Measurements from ENCODE around the gene DCC.

Gene DCC

DNA sequence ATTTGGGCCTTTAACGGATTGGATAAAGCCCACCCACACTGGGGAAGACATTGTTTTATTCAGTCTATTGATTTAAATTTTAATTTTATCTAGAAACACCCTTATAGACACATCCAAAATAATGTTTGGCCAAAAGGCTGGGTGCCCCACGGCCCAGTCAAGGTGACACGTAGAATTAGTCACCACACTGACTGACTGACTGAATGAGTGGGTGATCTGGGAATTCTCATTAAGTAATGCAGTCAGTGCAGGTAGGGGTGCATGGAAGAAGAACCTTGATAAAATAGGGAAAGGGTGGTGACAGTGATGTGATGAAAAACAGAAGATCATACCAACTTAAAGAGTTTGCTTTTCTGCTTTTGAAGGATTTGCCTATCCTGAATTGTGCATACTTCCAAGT is 554.8 kb downstream of the DCC start:
- Histone ChIP-seq H3K4me3 (ENCODE audit: low read depth, low read length) (no peak overlapping the region), H3K79me2 (ENCODE audit: control insufficient read depth, insufficient read depth, low read length, unreplicated experiment) (no peaks in the 10 kb centered on the region), H3K4me1 (ENCODE audit: control insufficient read depth, insufficient read depth, low read length, unreplicated experiment) (no peaks in the 10 kb centered on the region), H3K27ac (ENCODE audit: low read depth, low read length) (no peak overlapping the region), H3K27me3 (ENCODE audit: insufficient read depth, low read length) (no peaks in the 10 kb centered on the region), H2AFZ (ENCODE audit: low read length, unreplicated experiment) (no peak overlapping the region), H3K36me3 (ENCODE audit: insufficient read depth, low read length) (no peaks in the 10 kb centered on the region)

DNA sequence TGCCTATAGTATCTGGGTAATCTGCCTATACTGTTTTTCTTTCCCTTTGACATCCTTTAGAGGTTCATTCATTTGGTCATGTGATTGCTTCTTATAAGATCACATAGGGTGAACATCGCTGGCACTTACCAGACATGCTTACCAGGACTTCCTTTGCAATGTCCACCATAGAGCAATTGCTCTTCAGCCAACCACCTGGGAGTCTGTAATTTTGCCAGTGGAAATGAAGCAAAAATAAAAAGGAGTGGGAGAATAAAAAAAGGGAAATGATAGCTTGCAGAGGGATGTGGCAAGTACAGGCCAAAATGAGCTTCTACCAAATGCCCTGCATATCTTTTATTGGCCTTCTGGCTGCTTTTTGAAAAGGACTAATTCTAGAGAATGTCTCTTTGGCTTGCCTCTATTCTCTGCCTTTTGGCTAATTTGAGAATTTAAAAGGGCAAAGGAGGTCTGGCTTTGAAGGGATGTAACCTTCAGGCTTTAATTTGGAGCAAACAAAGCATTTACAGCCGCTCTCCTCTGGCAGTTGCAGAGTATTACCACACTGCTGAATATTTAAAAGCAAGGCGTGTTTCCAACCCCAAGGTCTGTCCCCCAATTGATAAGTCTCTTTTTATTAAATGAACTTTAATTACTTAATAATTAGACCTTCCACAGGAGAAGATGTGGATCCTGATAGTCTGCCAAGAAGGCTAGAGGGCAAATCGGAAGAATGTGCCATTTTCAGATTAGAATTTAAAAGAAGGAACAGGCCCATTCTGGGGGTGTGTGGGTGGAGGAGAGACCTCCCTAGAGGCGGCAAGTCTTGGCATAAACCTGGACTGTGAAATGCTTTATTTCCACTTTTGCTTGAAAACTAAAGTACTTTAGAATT is 557.9 kb downstream of the DCC start:
- H3K27me3 ChIP-seq (ENCODE audit: insufficient read depth, low read length): no peaks in the 10 kb centered on the region
- no peak overlapping the region for H3K27ac ChIP-seq (ENCODE audit: low read depth, low read length)
- no peaks in the 10 kb centered on the region for H3K79me2 ChIP-seq (ENCODE audit: control insufficient read depth, insufficient read depth, low read length, unreplicated experiment)
- no peaks in the 10 kb centered on the region for H3K36me3 ChIP-seq (ENCODE audit: insufficient read depth, low read length)
- H2AFZ ChIP-seq (ENCODE audit: low read length, unreplicated experiment): no peak overlapping the region
- no peaks in the 10 kb centered on the region for H3K4me1 ChIP-seq (ENCODE audit: control insufficient read depth, insufficient read depth, low read length, unreplicated experiment)
- H3K4me3 ChIP-seq (ENCODE audit: low read depth, low read length): no peak overlapping the region

DNA sequence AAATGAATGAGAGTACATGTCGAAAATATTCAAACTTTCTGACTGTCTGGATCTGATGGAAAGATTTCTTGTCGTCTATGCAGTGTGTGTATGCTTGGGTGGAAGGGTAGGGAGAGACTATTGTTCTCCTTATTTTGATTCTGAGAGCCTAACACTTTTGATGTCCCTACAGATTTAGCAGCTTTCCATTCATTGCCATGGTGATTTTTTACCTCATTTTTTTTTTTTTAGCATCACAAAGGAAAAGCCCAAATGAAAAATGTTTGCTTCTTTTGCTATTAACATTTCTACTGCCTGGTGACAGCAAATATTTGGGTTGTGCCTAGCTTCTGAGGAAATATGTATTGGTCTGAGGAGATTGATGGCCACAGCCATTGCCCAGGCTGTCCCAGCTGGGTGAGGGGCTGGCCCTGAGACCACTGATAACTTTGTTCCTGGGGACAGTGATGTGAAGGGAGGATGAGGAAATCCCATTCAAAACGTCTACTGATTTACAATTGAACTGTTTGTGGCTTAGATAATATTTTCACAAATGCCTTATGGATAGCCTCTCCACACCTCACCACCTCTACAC is 558.6 kb downstream of the DCC start:
- H3K36me3 ChIP-seq (ENCODE audit: insufficient read depth, low read length): no peaks in the 10 kb centered on the region
- H3K4me3 ChIP-seq (ENCODE audit: low read depth, low read length): no peak overlapping the region
- no peak overlapping the region for H3K27ac ChIP-seq (ENCODE audit: low read depth, low read length)
- no peaks in the 10 kb centered on the region for H3K79me2 ChIP-seq (ENCODE audit: control insufficient read depth, insufficient read depth, low read length, unreplicated experiment)
- no peaks in the 10 kb centered on the region for H3K4me1 ChIP-seq (ENCODE audit: control insufficient read depth, insufficient read depth, low read length, unreplicated experiment)
- no peaks in the 10 kb centered on the region for H3K27me3 ChIP-seq (ENCODE audit: insufficient read depth, low read length)
- H2AFZ ChIP-seq (ENCODE audit: low read length, unreplicated experiment): no peak overlapping the region

DNA sequence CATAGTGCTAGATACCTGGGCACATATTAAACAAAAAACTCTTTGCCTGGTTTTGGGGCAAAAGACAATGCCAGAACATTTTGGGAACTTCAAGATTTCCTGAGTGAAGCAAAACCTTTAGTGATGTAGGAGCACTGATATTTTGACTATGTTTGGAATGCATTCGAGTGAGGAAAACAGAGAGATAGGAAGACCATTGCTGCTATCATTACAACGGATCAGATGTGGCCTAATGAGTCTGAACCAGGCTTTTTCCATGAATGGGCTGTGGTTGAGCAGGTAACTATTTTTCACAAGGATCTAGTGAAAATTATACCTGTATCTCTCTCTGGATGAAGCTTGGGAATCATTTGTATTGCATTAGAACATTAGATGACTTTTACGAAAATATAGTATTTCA is 562.2 kb downstream of the DCC start:
- Histone ChIP-seq H3K79me2 (ENCODE audit: control insufficient read depth, insufficient read depth, low read length, unreplicated experiment) (no peaks in the 10 kb centered on the region), H3K27ac (ENCODE audit: low read depth, low read length) (no peak overlapping the region), H3K36me3 (ENCODE audit: insufficient read depth, low read length) (no peaks in the 10 kb centered on the region), H2AFZ (ENCODE audit: low read length, unreplicated experiment) (no peak overlapping the region), H3K27me3 (ENCODE audit: insufficient read depth, low read length) (no peaks in the 10 kb centered on the region), H3K4me3 (ENCODE audit: low read depth, low read length) (no peak overlapping the region), H3K4me1 (ENCODE audit: control insufficient read depth, insufficient read depth, low read length, unreplicated experiment) (no peaks in the 10 kb centered on the region)

DNA sequence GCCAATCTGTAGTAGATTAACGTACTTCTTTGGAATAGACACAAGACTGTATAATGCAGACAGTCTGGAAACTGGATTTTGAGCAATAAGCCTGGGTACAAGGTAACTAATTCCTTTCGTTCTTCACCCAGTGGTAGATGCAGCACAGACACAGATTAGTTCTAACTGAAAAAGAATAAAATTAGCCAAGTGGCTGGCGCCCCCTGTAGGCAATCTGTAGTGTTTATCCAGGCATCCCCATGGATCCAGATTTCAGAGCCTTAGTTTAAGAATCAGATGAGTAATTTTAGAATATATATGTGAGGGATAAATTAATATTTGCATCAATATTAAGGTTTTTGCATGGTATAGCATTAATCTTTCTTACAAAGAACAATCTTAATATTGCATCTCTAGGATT is 563.9 kb downstream of the DCC start:
- no peaks in the 10 kb centered on the region for H3K27me3 ChIP-seq (ENCODE audit: insufficient read depth, low read length)

DNA sequence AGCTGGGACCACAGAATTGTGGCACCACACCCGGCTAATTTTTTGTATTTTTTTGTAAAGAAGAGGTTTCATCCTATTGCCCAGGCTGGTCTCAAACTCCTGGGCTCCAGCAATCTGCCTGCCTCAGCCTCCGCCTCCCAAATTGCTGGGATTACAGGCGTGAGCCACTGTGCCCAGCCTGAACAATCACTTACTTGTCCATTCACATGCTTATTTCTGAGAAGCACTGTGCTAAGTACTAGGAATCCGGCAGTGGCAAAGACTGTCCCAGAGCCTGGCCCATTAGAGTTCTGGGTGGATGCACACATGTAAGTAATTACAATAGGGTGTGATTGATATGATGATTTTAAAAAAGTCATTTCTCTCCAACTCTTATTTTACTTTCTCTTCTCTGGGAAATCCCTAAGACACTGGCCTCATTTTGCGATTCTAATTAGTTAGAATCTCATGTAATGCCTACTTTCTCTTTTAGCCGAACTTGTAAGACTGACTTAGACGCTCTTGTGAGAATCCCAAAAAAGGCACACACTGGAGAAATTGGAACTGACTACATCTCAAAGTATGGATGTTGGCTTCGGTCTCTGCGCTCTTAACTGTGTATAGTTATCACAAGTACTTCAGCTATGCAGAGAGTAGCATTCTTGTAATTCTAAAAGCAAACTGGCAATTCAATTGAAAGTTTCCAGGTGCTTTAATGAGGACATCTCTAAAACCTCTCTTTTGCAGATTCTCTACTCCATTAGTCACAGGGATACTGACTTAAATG is 567.7 kb downstream of the DCC start:
- H3K79me2 ChIP-seq (ENCODE audit: control insufficient read depth, insufficient read depth, low read length, unreplicated experiment): no peaks in the 10 kb centered on the region
- H3K27me3 ChIP-seq (ENCODE audit: insufficient read depth, low read length): no peaks in the 10 kb centered on the region

More for the DNA sequence above, 563.9 kb downstream of the DCC start:
- no peaks in the 10 kb centered on the region for H3K36me3 ChIP-seq (ENCODE audit: insufficient read depth, low read length)
- H3K4me3 ChIP-seq (ENCODE audit: low read depth, low read length): no peak overlapping the region
- H2AFZ ChIP-seq (ENCODE audit: low read length, unreplicated experiment): no peak overlapping the region
- H3K27ac ChIP-seq (ENCODE audit: low read depth, low read length): no peak overlapping the region
- no peaks in the 10 kb centered on the region for H3K79me2 ChIP-seq (ENCODE audit: control insufficient read depth, insufficient read depth, low read length, unreplicated experiment)
- H3K4me1 ChIP-seq (ENCODE audit: control insufficient read depth, insufficient read depth, low read length, unreplicated experiment): no peaks in the 10 kb centered on the region

DNA sequence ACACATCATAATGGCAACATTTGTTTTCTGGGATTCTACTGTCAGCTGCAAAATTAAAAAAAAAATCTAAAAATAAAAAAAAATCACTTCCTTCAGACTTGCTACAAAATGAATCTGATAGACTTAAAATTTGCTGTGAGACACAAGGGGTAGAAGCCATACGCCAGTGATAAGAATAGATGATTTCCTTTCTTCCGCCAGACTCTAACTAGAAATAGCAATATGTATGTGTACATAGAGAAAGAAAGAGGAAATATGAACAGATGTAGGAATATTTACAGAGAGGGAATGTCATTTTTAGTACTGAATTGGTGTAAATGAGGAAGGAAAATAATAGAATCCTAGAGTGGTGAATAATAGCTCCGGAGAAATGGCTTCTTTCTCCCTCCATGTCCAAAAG is 574.2 kb downstream of the DCC start:
- H3K4me1 ChIP-seq (ENCODE audit: control insufficient read depth, insufficient read depth, low read length, unreplicated experiment): no peaks in the 10 kb centered on the region
- no peak overlapping the region for H2AFZ ChIP-seq (ENCODE audit: low read length, unreplicated experiment)
- no peak overlapping the region for H3K4me3 ChIP-seq (ENCODE audit: low read depth, low read length)
- H3K79me2 ChIP-seq (ENCODE audit: control insufficient read depth, insufficient read depth, low read length, unreplicated experiment): no peaks in the 10 kb centered on the region
- H3K27ac ChIP-seq (ENCODE audit: low read depth, low read length): no peak overlapping the region
- H3K36me3 ChIP-seq (ENCODE audit: insufficient read depth, low read length): no peaks in the 10 kb centered on the region
- no peaks in the 10 kb centered on the region for H3K27me3 ChIP-seq (ENCODE audit: insufficient read depth, low read length)

More for the DNA sequence above, 567.7 kb downstream of the DCC start:
- no peak overlapping the region for H3K27ac ChIP-seq (ENCODE audit: low read depth, low read length)
- no peak overlapping the region for H3K4me3 ChIP-seq (ENCODE audit: low read depth, low read length)
- no peak overlapping the region for H2AFZ ChIP-seq (ENCODE audit: low read length, unreplicated experiment)
- H3K4me1 ChIP-seq (ENCODE audit: control insufficient read depth, insufficient read depth, low read length, unreplicated experiment): no peaks in the 10 kb centered on the region
- H3K36me3 ChIP-seq (ENCODE audit: insufficient read depth, low read length): no peaks in the 10 kb centered on the region

DNA sequence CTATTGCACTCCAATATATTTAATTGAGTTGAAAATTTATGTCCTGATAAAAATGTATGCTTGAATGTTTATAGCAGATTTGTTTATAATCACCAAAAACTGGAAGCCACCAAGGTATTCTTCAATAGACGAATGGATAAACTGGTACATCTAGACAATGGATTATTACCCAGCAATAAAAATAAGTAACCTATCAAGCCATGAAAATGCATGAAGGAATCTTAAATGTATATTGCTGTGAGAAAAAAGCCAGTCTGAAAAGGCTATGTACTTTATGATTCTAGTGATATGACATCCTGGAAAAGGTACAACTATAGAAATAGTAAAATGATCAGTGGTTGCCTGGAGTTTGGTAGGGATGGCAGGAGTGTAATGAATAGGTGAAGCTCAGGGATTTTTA is 580.7 kb downstream of the DCC start:
- Histone ChIP-seq H3K4me3 (ENCODE audit: low read depth, low read length) (no peak overlapping the region), H3K27ac (ENCODE audit: low read depth, low read length) (no peak overlapping the region), H3K4me1 (ENCODE audit: control insufficient read depth, insufficient read depth, low read length, unreplicated experiment) (no peaks in the 10 kb centered on the region), H3K27me3 (ENCODE audit: insufficient read depth, low read length) (no peaks in the 10 kb centered on the region), H3K36me3 (ENCODE audit: insufficient read depth, low read length) (no peaks in the 10 kb centered on the region), H3K79me2 (ENCODE audit: control insufficient read depth, insufficient read depth, low read length, unreplicated experiment) (no peaks in the 10 kb centered on the region), H2AFZ (ENCODE audit: low read length, unreplicated experiment) (no peak overlapping the region)

DNA sequence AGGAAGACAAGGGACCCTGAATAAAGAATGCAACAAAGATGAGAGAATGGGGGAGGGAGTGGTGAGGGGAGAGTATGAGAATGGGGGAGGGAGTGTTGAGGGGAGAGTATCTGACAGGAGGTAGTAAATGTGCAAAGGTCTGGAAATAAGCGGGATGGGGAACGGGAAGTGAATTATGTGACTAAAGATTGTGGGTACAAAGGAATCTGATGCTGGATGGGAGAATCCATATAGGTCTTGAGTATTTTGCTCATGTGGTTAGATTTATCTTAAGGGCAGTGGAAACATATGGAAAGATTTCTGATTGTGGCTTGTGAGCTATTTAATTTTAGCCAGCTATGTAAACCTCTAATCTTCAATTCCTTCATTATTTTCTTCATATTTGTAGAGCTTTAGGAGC is 593.4 kb downstream of the DCC start:
- Histone ChIP-seq H3K27me3 (ENCODE audit: insufficient read depth, low read length) (no peaks in the 10 kb centered on the region), H3K4me3 (ENCODE audit: low read depth, low read length) (no peak overlapping the region), H3K27ac (ENCODE audit: low read depth, low read length) (no peak overlapping the region), H3K4me1 (ENCODE audit: control insufficient read depth, insufficient read depth, low read length, unreplicated experiment) (no peaks in the 10 kb centered on the region), H3K36me3 (ENCODE audit: insufficient read depth, low read length) (no peaks in the 10 kb centered on the region), H2AFZ (ENCODE audit: low read length, unreplicated experiment) (no peak overlapping the region), H3K79me2 (ENCODE audit: control insufficient read depth, insufficient read depth, low read length, unreplicated experiment) (no peaks in the 10 kb centered on the region)

DNA sequence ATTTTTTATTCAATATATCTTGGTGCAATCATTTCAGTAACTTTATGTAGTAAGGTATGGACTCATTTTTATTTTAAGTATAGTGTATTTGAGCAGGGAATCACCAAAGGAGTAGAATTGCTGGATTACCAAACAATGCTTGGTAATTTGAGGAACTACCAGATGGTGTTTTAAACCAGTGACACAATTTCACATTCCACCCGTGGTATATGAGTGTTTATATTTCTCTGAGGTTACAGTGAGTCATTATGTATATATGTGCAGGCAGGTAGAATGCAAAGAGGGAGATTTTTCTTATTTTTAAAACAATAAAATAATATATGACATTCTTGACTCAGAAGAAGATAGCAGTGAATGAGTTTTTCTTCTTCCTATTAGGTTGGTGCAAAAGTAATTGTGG is 596.9 kb downstream of the DCC start:
- Histone ChIP-seq H3K27ac (ENCODE audit: low read depth, low read length) (no peak overlapping the region), H3K4me1 (ENCODE audit: control insufficient read depth, insufficient read depth, low read length, unreplicated experiment) (no peaks in the 10 kb centered on the region), H2AFZ (ENCODE audit: low read length, unreplicated experiment) (no peak overlapping the region), H3K27me3 (ENCODE audit: insufficient read depth, low read length) (no peaks in the 10 kb centered on the region), H3K4me3 (ENCODE audit: low read depth, low read length) (no peak overlapping the region), H3K36me3 (ENCODE audit: insufficient read depth, low read length) (no peaks in the 10 kb centered on the region), H3K79me2 (ENCODE audit: control insufficient read depth, insufficient read depth, low read length, unreplicated experiment) (no peaks in the 10 kb centered on the region)

Data from ACC112 (cell line).